Stomach (tissue), 4 donors: ENCODE data around the gene SLC44A2.

Source experiments
- CTCF ChIP-seq, 7 experiments: fragments of 450-650 bp in 4 of 7; fragments of 200-600 bp in 3 of 7; sonication (generic) in 3 of 7; IDR thresholded peaks; one replicate each; pipeline ENCODE4 v1.5.1; 2016 to 2019; ENCODE audit warnings: antibody characterized with exemption in 7 of 7, control low read depth in 2 of 7, mild to moderate bottlenecking in 1 of 7
- EP300 ChIP-seq: sonication (generic); formaldehyde crosslinking; IDR thresholded peaks from one replicate; pipeline ENCODE4 v1.6.1; 2017; ENCODE audit warnings: antibody characterized with exemption
- POLR2A ChIP-seq, 4 donors: fragments of 450-650 bp; IDR thresholded peaks; one replicate each; pipeline ENCODE4 v1.6.1; 2016; ENCODE audit warnings: antibody characterized with exemption in 4 of 4, control low read depth in 2 of 4, mild to moderate bottlenecking in 1 of 4, moderate library complexity in 1 of 4

GRCh38 chr19:10678813-10679212 lies 53.5 kb downstream of the SLC44A2 start:
- TF ChIP-seq CTCF (IDR thresholded peaks at IDR 0.05) (no peak), POLR2A (IDR thresholded peaks at IDR 0.05) (no peak), EP300 (no peak)
